SK-N-SH treated with all-trans-retinoic acid at 6 μM for 48 hours (cell line): ENCODE data around the gene SOX8.

Experiments used
- ESRRG ChIP-seq: fragments of 250-450 bp; sonication (Bioruptor Pico); IDR thresholded peaks from 2 replicates; pipeline ENCODE4 v1.6.1; 2021; ENCODE audit warnings: mild to moderate bottlenecking
- ISL1 ChIP-seq: fragments of 250-450 bp; sonication (Bioruptor Pico); IDR thresholded peaks from 2 replicates; pipeline ENCODE4 v2.1.2; 2022; ENCODE audit warnings: mild to moderate bottlenecking, moderate library complexity
- RARB ChIP-seq: fragments of 250-450 bp; sonication (Bioruptor Pico); IDR thresholded peaks from 2 replicates; pipeline ENCODE4 v1.8.0; 2021; ENCODE audit warnings: mild to moderate bottlenecking, moderate library complexity
- TOX ChIP-seq: fragments of 250-450 bp; sonication (Bioruptor Pico); IDR thresholded peaks from 2 replicates; pipeline ENCODE4 v1.8.0; 2021; ENCODE audit warnings: mild to moderate bottlenecking, moderate library complexity, borderline replicate concordance
- ZC3H10 ChIP-seq: fragments of 250-450 bp; sonication (Bioruptor Pico); IDR thresholded peaks from 2 replicates; pipeline ENCODE4 v1.5.1; 2021; ENCODE audit warnings: mild to moderate bottlenecking, moderate library complexity
- ZFP30 ChIP-seq: fragments of 450-650 bp; formaldehyde crosslinking; IDR thresholded peaks from 2 replicates; pipeline ENCODE4 v1.5.0; 2022; ENCODE audit warnings: mild to moderate bottlenecking, moderate library complexity
- TF ChIP-seq, protein P1 (sequence below): fragments of 250-450 bp; sonication (Bioruptor Pico); IDR thresholded peaks from 2 replicates; pipeline ENCODE4 v1.5.1; 2021; ENCODE audit warnings: mild to moderate bottlenecking, moderate library complexity
- TF ChIP-seq, protein P2 (sequence below): fragments of 250-450 bp; sonication (Bioruptor Pico); IDR thresholded peaks from 2 replicates; pipeline ENCODE4 v1.5.1; 2020; ENCODE audit warnings: low read depth, mild to moderate bottlenecking, moderate library complexity

DNA sequence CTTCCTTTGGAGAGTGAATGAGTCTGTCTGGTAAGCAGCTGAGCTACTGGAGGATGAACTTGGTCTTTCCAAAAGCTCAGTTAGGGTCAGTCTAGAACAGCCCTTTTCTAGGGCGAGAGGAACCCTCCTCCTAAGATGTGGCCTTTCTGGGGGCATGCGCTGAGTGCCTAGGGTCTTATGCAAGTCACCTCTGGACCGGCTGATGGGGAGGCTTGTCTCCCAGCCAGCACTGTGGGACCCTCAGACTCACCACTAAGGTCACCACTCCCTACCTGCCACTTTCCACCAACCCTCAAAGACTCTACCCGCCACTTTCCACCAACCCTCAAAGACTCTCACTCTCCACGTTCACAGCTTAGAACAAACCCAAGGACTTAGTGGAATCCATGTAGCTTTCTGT lies 37.6 kb upstream of the SOX8 start:
- TF ChIP-seq, protein P1, sequence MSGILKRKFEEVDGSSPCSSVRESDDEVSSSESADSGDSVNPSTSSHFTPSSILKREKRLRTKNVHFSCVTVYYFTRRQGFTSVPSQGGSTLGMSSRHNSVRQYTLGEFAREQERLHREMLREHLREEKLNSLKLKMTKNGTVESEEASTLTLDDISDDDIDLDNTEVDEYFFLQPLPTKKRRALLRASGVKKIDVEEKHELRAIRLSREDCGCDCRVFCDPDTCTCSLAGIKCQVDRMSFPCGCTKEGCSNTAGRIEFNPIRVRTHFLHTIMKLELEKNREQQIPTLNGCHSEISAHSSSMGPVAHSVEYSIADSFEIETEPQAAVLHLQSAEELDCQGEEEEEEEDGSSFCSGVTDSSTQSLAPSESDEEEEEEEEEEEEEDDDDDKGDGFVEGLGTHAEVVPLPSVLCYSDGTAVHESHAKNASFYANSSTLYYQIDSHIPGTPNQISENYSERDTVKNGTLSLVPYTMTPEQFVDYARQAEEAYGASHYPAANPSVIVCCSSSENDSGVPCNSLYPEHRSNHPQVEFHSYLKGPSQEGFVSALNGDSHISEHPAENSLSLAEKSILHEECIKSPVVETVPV = no peak
- no peak for TF ChIP-seq ZFP30
- no peak for TF ChIP-seq TOX (CRISPR knock-in tag)
- TF ChIP-seq RARB (CRISPR knock-in tag) = no peak
- no peak for TF ChIP-seq ZC3H10 (CRISPR knock-in tag)
- TF ChIP-seq, protein P2, sequence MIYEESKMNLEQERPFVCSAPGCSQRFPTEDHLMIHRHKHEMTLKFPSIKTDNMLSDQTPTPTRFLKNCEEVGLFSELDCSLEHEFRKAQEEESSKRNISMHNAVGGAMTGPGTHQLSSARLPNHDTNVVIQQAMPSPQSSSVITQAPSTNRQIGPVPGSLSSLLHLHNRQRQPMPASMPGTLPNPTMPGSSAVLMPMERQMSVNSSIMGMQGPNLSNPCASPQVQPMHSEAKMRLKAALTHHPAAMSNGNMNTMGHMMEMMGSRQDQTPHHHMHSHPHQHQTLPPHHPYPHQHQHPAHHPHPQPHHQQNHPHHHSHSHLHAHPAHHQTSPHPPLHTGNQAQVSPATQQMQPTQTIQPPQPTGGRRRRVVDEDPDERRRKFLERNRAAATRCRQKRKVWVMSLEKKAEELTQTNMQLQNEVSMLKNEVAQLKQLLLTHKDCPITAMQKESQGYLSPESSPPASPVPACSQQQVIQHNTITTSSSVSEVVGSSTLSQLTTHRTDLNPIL = no peak
- no peak for TF ChIP-seq ISL1
- TF ChIP-seq ESRRG (CRISPR knock-in tag) = no peak
